ENCODE measurements around the gene SLC19A2. TPM values are rescaled to one million over a fixed set of nuclear protein-coding genes. Genes with fewer than 3 reads are reported as not detected.

Gene SLC19A2
- total and polyA plus RNA-seq, 2 of the 8 experiments (the other 6 are each of a cell fraction or from before 2014, with no cell fraction given): 21.2 to 23.2 TPM

DNA sequence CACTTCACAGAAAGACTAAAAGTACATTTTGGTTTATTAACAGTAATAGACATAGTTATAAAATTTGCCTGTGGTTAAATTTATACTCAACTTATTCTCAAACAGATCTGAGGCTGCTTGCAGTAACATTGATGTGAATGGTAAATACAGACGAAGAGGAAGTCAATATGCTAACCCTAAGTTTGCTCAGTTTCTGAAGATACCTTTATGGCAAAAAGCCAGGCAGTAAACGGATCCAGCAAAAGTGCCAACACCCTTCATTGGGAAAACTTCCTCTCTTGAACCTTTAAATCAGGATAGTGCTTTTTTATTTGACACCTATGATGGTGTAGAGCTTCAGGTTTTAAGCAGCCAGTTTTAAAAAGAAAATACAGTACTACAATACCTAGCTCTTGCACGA lies 41.8 kb downstream of the SLC19A2 start (continued):
- TF ChIP-seq, protein P1, sequence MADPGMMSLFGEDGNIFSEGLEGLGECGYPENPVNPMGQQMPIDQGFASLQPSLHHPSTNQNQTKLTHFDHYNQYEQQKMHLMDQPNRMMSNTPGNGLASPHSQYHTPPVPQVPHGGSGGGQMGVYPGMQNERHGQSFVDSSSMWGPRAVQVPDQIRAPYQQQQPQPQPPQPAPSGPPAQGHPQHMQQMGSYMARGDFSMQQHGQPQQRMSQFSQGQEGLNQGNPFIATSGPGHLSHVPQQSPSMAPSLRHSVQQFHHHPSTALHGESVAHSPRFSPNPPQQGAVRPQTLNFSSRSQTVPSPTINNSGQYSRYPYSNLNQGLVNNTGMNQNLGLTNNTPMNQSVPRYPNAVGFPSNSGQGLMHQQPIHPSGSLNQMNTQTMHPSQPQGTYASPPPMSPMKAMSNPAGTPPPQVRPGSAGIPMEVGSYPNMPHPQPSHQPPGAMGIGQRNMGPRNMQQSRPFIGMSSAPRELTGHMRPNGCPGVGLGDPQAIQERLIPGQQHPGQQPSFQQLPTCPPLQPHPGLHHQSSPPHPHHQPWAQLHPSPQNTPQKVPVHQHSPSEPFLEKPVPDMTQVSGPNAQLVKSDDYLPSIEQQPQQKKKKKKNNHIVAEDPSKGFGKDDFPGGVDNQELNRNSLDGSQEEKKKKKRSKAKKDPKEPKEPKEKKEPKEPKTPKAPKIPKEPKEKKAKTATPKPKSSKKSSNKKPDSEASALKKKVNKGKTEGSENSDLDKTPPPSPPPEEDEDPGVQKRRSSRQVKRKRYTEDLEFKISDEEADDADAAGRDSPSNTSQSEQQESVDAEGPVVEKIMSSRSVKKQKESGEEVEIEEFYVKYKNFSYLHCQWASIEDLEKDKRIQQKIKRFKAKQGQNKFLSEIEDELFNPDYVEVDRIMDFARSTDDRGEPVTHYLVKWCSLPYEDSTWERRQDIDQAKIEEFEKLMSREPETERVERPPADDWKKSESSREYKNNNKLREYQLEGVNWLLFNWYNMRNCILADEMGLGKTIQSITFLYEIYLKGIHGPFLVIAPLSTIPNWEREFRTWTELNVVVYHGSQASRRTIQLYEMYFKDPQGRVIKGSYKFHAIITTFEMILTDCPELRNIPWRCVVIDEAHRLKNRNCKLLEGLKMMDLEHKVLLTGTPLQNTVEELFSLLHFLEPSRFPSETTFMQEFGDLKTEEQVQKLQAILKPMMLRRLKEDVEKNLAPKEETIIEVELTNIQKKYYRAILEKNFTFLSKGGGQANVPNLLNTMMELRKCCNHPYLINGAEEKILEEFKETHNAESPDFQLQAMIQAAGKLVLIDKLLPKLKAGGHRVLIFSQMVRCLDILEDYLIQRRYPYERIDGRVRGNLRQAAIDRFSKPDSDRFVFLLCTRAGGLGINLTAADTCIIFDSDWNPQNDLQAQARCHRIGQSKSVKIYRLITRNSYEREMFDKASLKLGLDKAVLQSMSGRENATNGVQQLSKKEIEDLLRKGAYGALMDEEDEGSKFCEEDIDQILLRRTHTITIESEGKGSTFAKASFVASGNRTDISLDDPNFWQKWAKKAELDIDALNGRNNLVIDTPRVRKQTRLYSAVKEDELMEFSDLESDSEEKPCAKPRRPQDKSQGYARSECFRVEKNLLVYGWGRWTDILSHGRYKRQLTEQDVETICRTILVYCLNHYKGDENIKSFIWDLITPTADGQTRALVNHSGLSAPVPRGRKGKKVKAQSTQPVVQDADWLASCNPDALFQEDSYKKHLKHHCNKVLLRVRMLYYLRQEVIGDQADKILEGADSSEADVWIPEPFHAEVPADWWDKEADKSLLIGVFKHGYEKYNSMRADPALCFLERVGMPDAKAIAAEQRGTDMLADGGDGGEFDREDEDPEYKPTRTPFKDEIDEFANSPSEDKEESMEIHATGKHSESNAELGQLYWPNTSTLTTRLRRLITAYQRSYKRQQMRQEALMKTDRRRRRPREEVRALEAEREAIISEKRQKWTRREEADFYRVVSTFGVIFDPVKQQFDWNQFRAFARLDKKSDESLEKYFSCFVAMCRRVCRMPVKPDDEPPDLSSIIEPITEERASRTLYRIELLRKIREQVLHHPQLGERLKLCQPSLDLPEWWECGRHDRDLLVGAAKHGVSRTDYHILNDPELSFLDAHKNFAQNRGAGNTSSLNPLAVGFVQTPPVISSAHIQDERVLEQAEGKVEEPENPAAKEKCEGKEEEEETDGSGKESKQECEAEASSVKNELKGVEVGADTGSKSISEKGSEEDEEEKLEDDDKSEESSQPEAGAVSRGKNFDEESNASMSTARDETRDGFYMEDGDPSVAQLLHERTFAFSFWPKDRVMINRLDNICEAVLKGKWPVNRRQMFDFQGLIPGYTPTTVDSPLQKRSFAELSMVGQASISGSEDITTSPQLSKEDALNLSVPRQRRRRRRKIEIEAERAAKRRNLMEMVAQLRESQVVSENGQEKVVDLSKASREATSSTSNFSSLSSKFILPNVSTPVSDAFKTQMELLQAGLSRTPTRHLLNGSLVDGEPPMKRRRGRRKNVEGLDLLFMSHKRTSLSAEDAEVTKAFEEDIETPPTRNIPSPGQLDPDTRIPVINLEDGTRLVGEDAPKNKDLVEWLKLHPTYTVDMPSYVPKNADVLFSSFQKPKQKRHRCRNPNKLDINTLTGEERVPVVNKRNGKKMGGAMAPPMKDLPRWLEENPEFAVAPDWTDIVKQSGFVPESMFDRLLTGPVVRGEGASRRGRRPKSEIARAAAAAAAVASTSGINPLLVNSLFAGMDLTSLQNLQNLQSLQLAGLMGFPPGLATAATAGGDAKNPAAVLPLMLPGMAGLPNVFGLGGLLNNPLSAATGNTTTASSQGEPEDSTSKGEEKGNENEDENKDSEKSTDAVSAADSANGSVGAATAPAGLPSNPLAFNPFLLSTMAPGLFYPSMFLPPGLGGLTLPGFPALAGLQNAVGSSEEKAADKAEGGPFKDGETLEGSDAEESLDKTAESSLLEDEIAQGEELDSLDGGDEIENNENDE (IDR thresholded peaks at IDR 0.05; ENCODE audit: insufficient replicate concordance, low read length): no peak
- TF ChIP-seq SIN3A (conservative IDR thresholded peaks at IDR 0.05 in 1 of 2, IDR thresholded peaks at IDR 0.05 in 1 of 2; ENCODE audit: low read depth in 1 of 2, low read length in 2 of 2): no peak

Measured in H1 (cell line).